ENCODE data around the gene RRP36. TPM values are rescaled to one million over a fixed set of nuclear protein-coding genes. Genes with fewer than 3 reads are reported as not detected.

Gene RRP36
- total and polyA plus RNA-seq, 12 donors = 29.6 to 109 (median 50.7) TPM

GRCh38 chr6:43047998-43048397, 26.6 kb downstream of the RRP36 start:
- Histone ChIP-seq H3K4me3 (no peak overlapping the region), H3K36me3 (replicated peaks in 1 of 2) (peaks cover 0 to 65% of the 10 kb centered on the region in 2 donors), H3K27me3 (no peaks in the 10 kb centered on the region), H3K4me1 (replicated peaks in 1 of 2) (peaks cover 5 to 10% of the 10 kb centered on the region in 2 donors), H3K9me3 (replicated peaks in 1 of 3) (no peaks in the 10 kb centered on the region), H3K27ac (no peak overlapping the region)
- no peak for DNase-seq
- intact Hi-C loops (cut with DNase I) = no loop called here
- 81 to 100% (median 86%) methylated on average over 1 to 7 of the region's 7 CpGs for WGBS, 4 donors
- TF ChIP-seq CTCF (IDR thresholded peaks at IDR 0.05) (no peak), POLR2A (IDR thresholded peaks at IDR 0.05) (no peak)

- 91 to 96% (median 94%) methylated on average over 13 to 17 of the region's 17 CpGs for WGBS, 4 donors
- Histone ChIP-seq H3K27me3 (no peaks in the 10 kb centered on the region), H3K27ac (no peak overlapping the region), H3K9me3 (replicated peaks in 1 of 3) (no peaks in the 10 kb centered on the region), H3K4me3 (no peak overlapping the region), H3K4me1 (replicated peaks in 1 of 2) (peaks cover 10 to 12% of the 10 kb centered on the region in 2 donors), H3K36me3 (replicated peaks in 1 of 2) (peaks cover 0 to 48% of the 10 kb centered on the region in 2 donors)
- TF ChIP-seq CTCF (IDR thresholded peaks at IDR 0.05) (no peak), POLR2A (IDR thresholded peaks at IDR 0.05) (no peak)
- no peak for DNase-seq
- intact Hi-C loops (cut with DNase I) = no loop called here
Observed at GRCh38 chr6:43050981-43051380, 29.6 kb downstream of the RRP36 start.

GRCh38 chr6:43052225-43052841, 30.9 kb downstream of the RRP36 start:
- Histone ChIP-seq H3K36me3 (replicated peaks in 1 of 2) (peaks cover 0 to 47% of the 10 kb centered on the region in 2 donors), H3K9me3 (replicated peaks in 1 of 3) (no peaks in the 10 kb centered on the region), H3K27me3 (no peaks in the 10 kb centered on the region), H3K27ac (peak overlapping the region in 3 of 5 donors; percentile 61 to 89 (median 87)), H3K4me3 (peak overlapping the region in 1 of 4 donors; percentile 64), H3K4me1 (replicated peaks in 1 of 2) (peaks cover 10 to 12% of the 10 kb centered on the region in 2 donors)
- intact Hi-C loops (cut with DNase I) = no loop called here
- TF ChIP-seq POLR2A (IDR thresholded peaks at IDR 0.05) = peak in 1 of 2 donors; percentile 7
- no peak for TF ChIP-seq CTCF (IDR thresholded peaks at IDR 0.05)
- no peak for DNase-seq
- 84 to 95% (median 91%) methylated on average over 13 to 19 of the region's 19 CpGs for WGBS, 4 donors

GRCh38 chr6:43052842-43053544, 31.6 kb downstream of the RRP36 start:
- Histone ChIP-seq H3K27me3 (no peaks in the 10 kb centered on the region), H3K4me3 (peak overlapping the region; percentile 29 to 86 (median 66)), H3K27ac (peak overlapping the region; percentile 34 to 89 (median 87)), H3K4me1 (replicated peaks in 1 of 2) (peaks cover 10 to 12% of the 10 kb centered on the region in 2 donors), H3K36me3 (replicated peaks in 1 of 2) (peaks cover 0 to 48% of the 10 kb centered on the region in 2 donors), H3K9me3 (replicated peaks in 1 of 3) (no peaks in the 10 kb centered on the region)
- 11 to 18% (median 11%) methylated on average over 17 to 22 of the region's 22 CpGs for WGBS, 4 donors
- no peak for TF ChIP-seq CTCF (IDR thresholded peaks at IDR 0.05)
- peak in 3 of 7 donors; percentile 29 to 44 (median 31) for DNase-seq
- intact Hi-C loops (cut with DNase I) = no loop called here
